HepG2 (cell line): ENCODE measurements around the gene C3orf85. TPM values are rescaled to one million over a fixed set of nuclear protein-coding genes. Genes with fewer than 3 reads are reported as not detected.

ENCODE experiments used
- ATAC-seq: fragments of 200-7000 bp; cut with Tn5 transposase; 3 replicates; pipeline ENCODE4 v1.9.1; 2020; ENCODE audit warnings: mild to moderate bottlenecking, moderate library complexity
- BruUV-seq: library from RNA; stranded (reverse); fragments of 400-500 nt; replicated peaks from 2 replicates; lab custom pipeline; 2021; lab: Mats Ljungman, UMichigan
- CTCF ChIA-PET: fragments of 300-600 bp; formaldehyde crosslinking; extraction: SDS; loops from one replicate; lab custom pipeline; 2021; ENCODE audit warnings: low total read pairs, inconsistent platforms, low intra/inter-chr PET ratio; lab: Yijun Ruan, JAX
- POLR2A ChIA-PET: fragments of 350-600 bp; sonication (Branson Sonifier 250); formaldehyde crosslinking; loops from one replicate; lab custom pipeline; 2020; ENCODE audit warnings: antibody characterized with exemption, inconsistent platforms; lab: Yijun Ruan, JAX
- DNase-seq: peaks from one replicate; pipeline ENCODE4 v3.0.0-alpha.2; 2015; ENCODE audit warnings: low spot score
- FAIRE-seq: peaks from 3 replicates; lab custom pipeline; 2011; peaks lifted over from hg19 to GRCh38; lab: Jason Lieb, UNC
- H2AFZ ChIP-seq: one replicate; pipeline ENCODE4 v1.6.1; 2011; ENCODE audit warnings: low read length, inconsistent platforms
- H3K27ac ChIP-seq: fragments of 300-600 bp; 3 replicates; pipeline ENCODE4 v1.8.0; 2011; ENCODE audit warnings: mixed run types, mild to moderate bottlenecking, mixed read lengths, low read length, inconsistent platforms; ENCODE audit not compliant: insufficient read depth; ENCODE audit errors: extremely low read length
- H3K27me3 ChIP-seq, 2 experiments: fragments of 200-600 bp in 1 of 2; 2 replicates in 1 of 2; 3 replicates in 1 of 2; pipeline versions ENCODE4 v1.6.0 to v1.8.0; 2011; ENCODE audit warnings: low read length in 2 of 2, mild to moderate bottlenecking in 2 of 2, moderate library complexity in 2 of 2, inconsistent platforms in 1 of 2; ENCODE audit not compliant: insufficient read depth in 2 of 2, control insufficient read depth in 1 of 2
- H3K36me3 ChIP-seq, 2 experiments: fragments of 200-600 bp in 1 of 2; replicated peaks in 1 of 2; 2 replicates in 1 of 2; 3 replicates in 1 of 2; pipeline versions ENCODE4 v1.5.1 to v1.8.0; 2011; ENCODE audit warnings: low read length in 2 of 2, inconsistent platforms in 1 of 2; ENCODE audit not compliant: insufficient read depth in 2 of 2, control insufficient read depth in 1 of 2
- H3K4me1 ChIP-seq: 2 replicates; pipeline ENCODE4 v1.5.1; 2012; ENCODE audit warnings: low read length, inconsistent platforms; ENCODE audit not compliant: insufficient read depth
- H3K4me2 ChIP-seq: 2 replicates; pipeline ENCODE4 v1.6.0; 2011; ENCODE audit warnings: low read depth, low read length, inconsistent platforms
- H3K4me3 ChIP-seq, 3 experiments: fragments of 200-600 bp in 1 of 3; sonication (generic), shearing (Covaris generic) in 1 of 3; replicated peaks in 1 of 3; 2 replicates each; pipeline ENCODE4 v1.5.1; 2011 to 2016; ENCODE audit warnings: low read length in 3 of 3, inconsistent platforms in 2 of 3, low read depth in 2 of 3, mild to moderate bottlenecking in 2 of 3, control low read depth in 1 of 3, mixed read lengths in 1 of 3; ENCODE audit not compliant: insufficient read depth in 1 of 3
- H3K79me2 ChIP-seq: one replicate; pipeline ENCODE4 v1.6.1; 2011; ENCODE audit warnings: low read length, inconsistent platforms; ENCODE audit not compliant: insufficient read depth
- H3K9ac ChIP-seq: 2 replicates; pipeline ENCODE4 v1.6.0; 2011; ENCODE audit warnings: mild to moderate bottlenecking, low read depth, low read length, inconsistent platforms; ENCODE audit not compliant: insufficient read depth
- H3K9me3 ChIP-seq: 2 replicates; pipeline ENCODE4 v1.5.1; 2012; ENCODE audit warnings: mild to moderate bottlenecking, low read length
- H4K20me1 ChIP-seq: 2 replicates; pipeline ENCODE4 v1.6.0; 2011; ENCODE audit warnings: inconsistent platforms, mild to moderate bottlenecking, low read length, moderate library complexity; ENCODE audit not compliant: insufficient read depth
- CC2D1A ChIP-seq: sonication (generic); formaldehyde crosslinking; IDR thresholded peaks from 2 replicates; pipeline ENCODE4 v1.8.1; 2023; ENCODE audit warnings: mild to moderate bottlenecking, missing genetic modification reagents
- KIAA2018 ChIP-seq: sonication (generic); formaldehyde crosslinking; IDR thresholded peaks from 2 replicates; pipeline ENCODE4 v1.5.0; 2020; ENCODE audit warnings: mild to moderate bottlenecking, missing genetic modification reagents, borderline replicate concordance
- NFIC ChIP-seq: IDR thresholded peaks from 2 replicates; pipeline ENCODE4 v1.6.1; 2012; ENCODE audit warnings: mild to moderate bottlenecking, low read length, inconsistent platforms
- SIN3A ChIP-seq: IDR thresholded peaks from 2 replicates; pipeline ENCODE4 v1.6.1; 2011; ENCODE audit warnings: low read depth, mild to moderate bottlenecking, control low read depth, low read length, borderline replicate concordance
- SRY ChIP-seq: sonication (generic); formaldehyde crosslinking; IDR thresholded peaks from 2 replicates; pipeline ENCODE4 v1.8.0; 2022; ENCODE audit warnings: mild to moderate bottlenecking, missing genetic modification reagents
- ZNF12 ChIP-seq: sonication (generic); formaldehyde crosslinking; IDR thresholded peaks from 2 replicates; pipeline ENCODE4 v1.5.0; 2020; ENCODE audit warnings: missing genetic modification reagents
- ZNF513 ChIP-seq: sonication (generic); formaldehyde crosslinking; conservative IDR thresholded peaks from 2 replicates; pipeline ENCODE4 v1.5.0; 2020; ENCODE audit warnings: missing genetic modification reagents
- ZNF781 ChIP-seq: sonication (generic); formaldehyde crosslinking; IDR thresholded peaks from 2 replicates; pipeline ENCODE4 v1.5.1; 2020; ENCODE audit warnings: borderline replicate concordance, mild to moderate bottlenecking, missing genetic modification reagents; ENCODE audit errors: not compliant biosample characterization
- WGBS: methylation state at CpG from one replicate; pipeline ENCODE4 v1.1.6; 2017; ENCODE audit warnings: low lambda C conversion rate; 5-methylcytosine and 5-hydroxymethylcytosine counted together
- in situ Hi-C: cut with HindIII; loops from 2 replicates; pipeline ENCODE4 v1.10.0; 2017; ENCODE audit warnings: low pct_unique_long_range_greater_than_20kb; ENCODE audit not compliant: extremely low pct_ligation_motif_present
- intact Hi-C: fragments of 100-400 bp; cut with micrococcal nuclease; formaldehyde crosslinking; loops from one replicate; pipeline ENCODE4 v1.10.0; 2022; ENCODE audit not compliant: unreplicated experiment
- polyA plus RNA-seq, 8 experiments: library from polyadenylated mRNA; depleted of rRNA in 3 of 8; stranded (reverse) in 7 of 8; unstranded in 1 of 8; fragments of >200 nt; fragmentation: Illumina TruSeq in 4 of 8; extraction: Trizol in 4 of 8; gene quantifications; 2 replicates each; pipeline versions ENCODE4 v1.2.1 to v1.2.3, GENCODE V29; 2011 to 2016; ENCODE audit warnings: low read depth in 4 of 8, missing spikeins in 1 of 8, mixed read lengths in 1 of 8; ENCODE audit not compliant: insufficient read depth in 1 of 8
- total RNA-seq, 5 experiments: library from RNA; depleted of rRNA; stranded (reverse); fragments of >200 nt; fragmentation: Illumina TruSeq; extraction: Trizol; gene quantifications; 2 replicates each; pipeline ENCODE4 v1.2.3, GENCODE V29; 2016; ENCODE audit warnings: low read depth in 1 of 5

C3orf85 gene
- total and polyA plus RNA-seq, 2 of the 13 experiments (the other 11 are each of a cell fraction or from before 2014, with no cell fraction given): not detected

GRCh38 chr3:109116031-109116430 is 20.5 kb upstream of the C3orf85 start:
- H3K9me3 ChIP-seq: no peaks in the 10 kb centered on the region
- no peaks in the 10 kb centered on the region for H3K36me3 ChIP-seq
- no peaks in the 10 kb centered on the region for H3K4me1 ChIP-seq
- POLR2A ChIA-PET: no interaction called here
- no peak overlapping the region for H2AFZ ChIP-seq
- no peaks in the 10 kb centered on the region for H3K27me3 ChIP-seq
- no peak for FAIRE-seq
- in situ Hi-C loops: no loop called here
- 79% methylated on average over 2 of the region's 2 CpGs for WGBS
- H3K9ac ChIP-seq: no peak overlapping the region
- H3K4me2 ChIP-seq: no peak overlapping the region
- no TSS peak for BruUV-seq
- no peak for DNase-seq
- no peak for TF ChIP-seq SRY
- no peak for TF ChIP-seq ZNF513 (CRISPR knock-in tag)
- no peak for TF ChIP-seq ZNF781 (CRISPR knock-in tag)
- TF ChIP-seq KIAA2018: no peak
- TF ChIP-seq SIN3A: no peak
- no peak for TF ChIP-seq NFIC
- TF ChIP-seq ZNF12 (CRISPR knock-in tag): no peak
- no peak for TF ChIP-seq CC2D1A
- H3K27ac ChIP-seq: no peak overlapping the region
- ATAC-seq: no peak
- CTCF ChIA-PET: no interaction called here
- H4K20me1 ChIP-seq: no peaks in the 10 kb centered on the region
- H3K4me3 ChIP-seq: no peak overlapping the region
- intact Hi-C loops: no loop called here
- H3K79me2 ChIP-seq: no peaks in the 10 kb centered on the region
